HEK293T (cell line): ENCODE measurements around the gene PARM1.

Experiments
- BHLHE40 ChIP-seq: fragments of 450-650 bp; IDR thresholded peaks from 2 replicates; pipeline ENCODE4 v1.6.1; 2016; ENCODE audit warnings: mild to moderate bottlenecking, moderate library complexity, borderline replicate concordance
- FOXA1 ChIP-seq: fragments of 450-650 bp; IDR thresholded peaks from 2 replicates; pipeline ENCODE4 v1.6.1; 2016; ENCODE audit warnings: mild to moderate bottlenecking
- NFRKB ChIP-seq: fragments of 450-650 bp; IDR thresholded peaks from 2 replicates; pipeline ENCODE4 v1.6.1; 2016; ENCODE audit warnings: mild to moderate bottlenecking, moderate library complexity
- SP1 ChIP-seq: fragments of 450-650 bp; IDR thresholded peaks from 2 replicates; pipeline ENCODE4 v1.6.1; 2017
- SUZ12 ChIP-seq: fragments of 450-650 bp; IDR thresholded peaks from 2 replicates; pipeline ENCODE4 v1.6.1; 2016; ENCODE audit warnings: mild to moderate bottlenecking
- TARDBP ChIP-seq: fragments of 450-650 bp; IDR thresholded peaks from 2 replicates; pipeline ENCODE4 v1.6.1; 2016
- ZNF384 ChIP-seq: fragments of 450-650 bp; IDR thresholded peaks from 2 replicates; pipeline ENCODE4 v1.6.1; 2016
- TF ChIP-seq, protein P1 (sequence below): fragments of 450-650 bp; IDR thresholded peaks from 2 replicates; pipeline ENCODE4 v1.6.1; 2016

DNA sequence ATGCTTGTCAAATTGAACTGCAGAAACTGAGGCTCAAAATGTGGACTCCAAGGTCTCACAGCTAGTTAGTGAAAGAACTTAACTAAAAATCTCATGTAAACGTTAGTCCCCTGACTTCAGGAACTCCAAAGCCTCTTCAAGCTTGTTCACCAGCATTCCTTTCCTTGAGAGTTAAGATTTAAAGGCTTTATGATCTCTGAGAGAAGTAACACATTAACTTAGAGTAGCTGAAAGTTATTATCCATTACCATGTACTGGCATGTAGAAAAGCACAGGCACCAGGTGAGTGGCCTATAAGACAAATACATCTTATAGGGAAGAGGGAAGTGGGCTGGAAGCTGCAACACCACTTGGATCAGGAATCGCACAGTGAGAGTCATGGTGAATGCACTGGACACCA, 15.3 kb downstream of the PARM1 start:
- TF ChIP-seq ZNF384 = no peak
- TF ChIP-seq SP1 = no peak
- no peak for TF ChIP-seq NFRKB
- TF ChIP-seq, protein P1, sequence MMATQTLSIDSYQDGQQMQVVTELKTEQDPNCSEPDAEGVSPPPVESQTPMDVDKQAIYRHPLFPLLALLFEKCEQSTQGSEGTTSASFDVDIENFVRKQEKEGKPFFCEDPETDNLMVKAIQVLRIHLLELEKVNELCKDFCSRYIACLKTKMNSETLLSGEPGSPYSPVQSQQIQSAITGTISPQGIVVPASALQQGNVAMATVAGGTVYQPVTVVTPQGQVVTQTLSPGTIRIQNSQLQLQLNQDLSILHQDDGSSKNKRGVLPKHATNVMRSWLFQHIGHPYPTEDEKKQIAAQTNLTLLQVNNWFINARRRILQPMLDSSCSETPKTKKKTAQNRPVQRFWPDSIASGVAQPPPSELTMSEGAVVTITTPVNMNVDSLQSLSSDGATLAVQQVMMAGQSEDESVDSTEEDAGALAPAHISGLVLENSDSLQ = no peak
- no peak for TF ChIP-seq TARDBP
- TF ChIP-seq FOXA1 = no peak
- no peak for TF ChIP-seq BHLHE40
- no peak for TF ChIP-seq SUZ12
